ENCODE results near the gene HIP1.
"Not testable (repeated sequence)": the region's sequence is repeated elsewhere in the genome, so short reads cannot be mapped to it uniquely, and the experiment has no call there.

Gene HIP1

DNA sequence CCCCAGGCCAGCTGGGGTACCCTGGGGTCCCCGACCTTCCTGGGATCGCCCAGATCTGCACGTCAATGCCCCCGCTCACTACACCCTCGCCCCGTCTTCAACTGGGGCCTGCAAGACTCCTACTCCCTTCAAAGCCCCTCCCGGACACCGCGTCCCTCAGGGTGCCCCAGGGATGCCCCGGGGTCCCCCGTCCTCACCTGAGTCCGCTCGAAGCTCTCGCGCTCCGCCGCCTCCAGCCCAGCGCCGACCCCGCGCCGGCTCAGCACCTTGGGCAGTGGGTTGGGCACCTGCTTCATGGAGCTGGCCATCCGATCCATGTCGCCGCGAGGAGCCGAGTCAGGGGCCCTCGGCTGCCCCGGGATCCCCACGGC is at the start of gene HIP1:
HIP1 (minus strand) TSS at position 338 of the 371 bp plus-strand sequence; CDS start at position 317, 21 bp downstream.
- Histone ChIP-seq H4K20me1 (peaks cover 7% of the 10 kb centered on the region; the same call in 1 of the 2 replicates), H3K9me3 (no peaks in the 10 kb centered on the region), H3K36me3 (peaks cover 4% of the 10 kb centered on the region; the same call in 1 of the 2 replicates), H3K27ac (peak within 1 kb of the TSS; percentile 82), H3K9ac (peak within 1 kb of the TSS; percentile 86), H3K4me2 (peak within 1 kb of the TSS; percentile 98), H3K4me3 (peak within 1 kb of the TSS; percentile 94), H3K27me3 (no peaks in the 10 kb centered on the region), H3K4me1 (peaks cover 68% of the 10 kb centered on the region)
- TF ChIP-seq Cebpa-rat (IDR thresholded peaks at IDR 0.05) = no peak

DNA sequence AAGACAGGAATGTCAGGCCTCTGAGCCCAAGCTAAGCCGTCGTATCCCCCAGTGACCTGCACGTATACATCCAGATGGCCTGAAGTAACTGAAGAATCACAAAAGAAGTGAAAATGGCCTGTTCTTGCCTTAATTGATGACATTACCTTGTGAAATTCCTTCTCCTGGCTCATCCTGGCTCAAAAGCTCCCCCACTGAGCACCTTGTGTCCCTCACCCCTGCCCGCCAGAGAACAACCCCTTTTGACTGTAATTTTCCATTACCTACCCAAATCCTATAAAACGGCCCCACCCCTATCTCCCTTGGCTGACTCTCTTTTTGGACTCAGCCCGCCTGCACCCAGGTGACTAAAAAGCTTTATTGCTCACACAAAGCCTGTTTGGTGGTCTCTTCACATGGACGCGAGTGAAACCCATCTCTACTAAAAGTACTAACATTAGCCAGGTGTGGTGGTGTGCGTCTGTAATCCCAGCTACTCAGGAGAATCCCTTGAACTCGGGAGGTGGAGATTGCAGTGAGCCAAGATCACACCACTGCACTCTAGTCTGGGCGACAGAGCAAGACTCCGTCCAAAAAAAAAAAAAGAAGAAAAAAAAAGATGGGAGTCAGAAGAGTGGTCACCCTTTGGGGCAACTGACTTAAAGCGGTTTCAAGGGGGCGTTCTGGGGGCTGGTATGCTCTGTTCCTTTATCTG is 49.6 kb upstream of the HIP1 start:
- not testable (repeated sequence) for H3K27ac ChIP-seq, H3K9me3 ChIP-seq, H3K4me1 ChIP-seq, H4K20me1 ChIP-seq, H3K9ac ChIP-seq, H3K27me3 ChIP-seq, H3K4me2 ChIP-seq, H3K36me3 ChIP-seq, H3K4me3 ChIP-seq

DNA sequence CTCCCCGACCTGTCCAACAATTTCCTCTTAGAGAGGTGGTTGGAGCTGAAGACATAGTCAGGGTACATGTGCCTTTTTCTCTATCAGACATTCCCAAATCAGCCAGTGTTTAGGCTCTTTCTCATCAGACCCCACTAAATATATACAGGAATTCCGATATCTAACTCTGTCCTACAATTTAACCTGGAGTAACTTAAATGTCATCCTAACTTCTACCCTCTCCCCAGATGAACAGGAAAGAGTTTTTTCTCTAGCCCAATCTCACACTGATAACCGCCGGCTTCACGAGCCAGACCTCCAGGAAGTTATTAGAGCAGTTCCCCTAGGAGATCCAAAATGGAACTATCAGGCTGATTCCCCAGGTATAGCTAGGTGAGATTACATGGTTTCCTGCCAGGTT is 44.3 kb upstream of the HIP1 start:
- not testable (repeated sequence) for H3K4me2 ChIP-seq, H3K27me3 ChIP-seq, H3K9ac ChIP-seq, H4K20me1 ChIP-seq, H3K4me1 ChIP-seq, H3K27ac ChIP-seq, H3K4me3 ChIP-seq, H3K36me3 ChIP-seq
- H3K9me3 ChIP-seq = peaks cover 18% of the 10 kb centered on the region

DNA sequence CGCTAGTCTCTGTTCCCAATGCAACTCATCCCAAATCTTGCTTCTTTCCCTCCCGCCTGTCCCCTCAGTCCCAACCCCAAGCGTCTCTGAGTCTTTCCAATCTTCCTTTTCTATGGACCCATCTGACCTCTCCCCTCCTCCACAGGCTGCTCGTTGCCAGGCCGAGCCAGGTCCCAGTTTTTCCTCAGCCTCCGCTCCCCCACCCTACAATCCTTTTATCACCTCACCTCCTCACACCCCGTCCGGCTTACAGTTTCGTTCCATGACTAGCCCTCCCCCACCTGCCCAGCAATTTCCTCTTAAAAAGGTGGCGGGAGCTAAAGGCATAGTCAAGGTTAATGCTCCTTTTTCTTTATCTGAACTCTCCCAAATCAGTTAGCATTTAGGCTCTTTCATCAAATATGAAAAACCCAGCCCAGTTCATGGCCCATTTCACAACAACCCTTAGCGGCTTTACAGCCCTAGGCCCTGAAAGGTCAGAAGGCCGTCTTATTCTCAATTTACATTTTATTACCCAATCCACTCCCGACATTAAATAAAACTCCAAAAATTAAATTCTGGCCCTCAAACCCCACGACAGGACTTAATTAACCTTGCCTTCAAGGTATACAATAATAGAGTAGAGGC is 42.0 kb upstream of the HIP1 start:
- H4K20me1 ChIP-seq, H3K27me3 ChIP-seq, H3K4me2 ChIP-seq, H3K36me3 ChIP-seq, H3K9ac ChIP-seq, H3K4me3 ChIP-seq, H3K27ac ChIP-seq: not testable (repeated sequence)
- Histone ChIP-seq H3K9me3 (peaks cover 24% of the 10 kb centered on the region), H3K4me1 (peaks cover 21% of the 10 kb centered on the region)

DNA sequence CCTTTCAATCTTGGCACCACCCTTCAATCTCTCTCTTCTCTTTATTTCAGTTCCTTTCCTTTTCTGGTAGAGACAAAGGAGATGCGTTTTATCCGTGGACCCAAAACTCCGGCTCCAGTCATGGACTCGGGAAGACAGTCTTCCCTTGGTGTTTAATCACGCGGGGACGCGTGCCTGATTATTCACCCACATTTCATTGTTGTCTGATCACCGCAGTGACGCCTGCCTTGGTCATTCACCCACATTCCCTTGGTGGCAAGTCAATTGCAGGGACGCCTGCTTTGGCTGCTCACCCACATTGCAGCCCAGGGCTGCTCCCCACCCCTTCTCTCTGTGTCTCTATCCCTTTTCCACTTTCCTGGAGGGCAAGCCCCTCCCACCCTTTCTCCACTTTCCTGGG is 40.8 kb upstream of the HIP1 start:
- peaks cover 28% of the 10 kb centered on the region for H3K4me1 ChIP-seq
- H3K9me3 ChIP-seq = peaks cover 24% of the 10 kb centered on the region
- not testable (repeated sequence) for H3K36me3 ChIP-seq, H4K20me1 ChIP-seq, H3K27ac ChIP-seq, H3K4me3 ChIP-seq, H3K9ac ChIP-seq, H3K4me2 ChIP-seq, H3K27me3 ChIP-seq

DNA sequence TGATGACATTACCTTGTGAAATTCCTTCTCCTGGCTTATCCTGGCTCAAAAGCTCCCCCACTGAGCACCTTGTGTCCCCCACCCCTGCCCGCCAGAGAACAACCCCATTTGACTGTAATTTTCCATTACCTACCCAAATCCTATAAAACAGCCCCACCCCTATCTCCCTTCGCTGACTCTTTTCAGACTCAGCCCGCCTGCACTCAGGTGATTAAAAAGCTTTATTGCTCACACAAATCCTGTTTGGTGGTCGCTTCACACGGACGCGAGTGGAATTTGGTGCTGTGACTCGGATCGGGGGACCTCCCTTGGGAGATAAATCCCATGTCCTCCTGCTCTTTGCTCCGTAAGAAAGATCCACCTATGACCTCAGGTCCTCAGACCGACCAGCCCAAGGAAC is 40.3 kb upstream of the HIP1 start:
- not testable (repeated sequence) for H3K4me2 ChIP-seq, H3K36me3 ChIP-seq, H3K9ac ChIP-seq, H4K20me1 ChIP-seq, H3K27me3 ChIP-seq, H3K27ac ChIP-seq, H3K4me3 ChIP-seq
- H3K9me3 ChIP-seq = peaks cover 24% of the 10 kb centered on the region
- peaks cover 28% of the 10 kb centered on the region for H3K4me1 ChIP-seq

DNA sequence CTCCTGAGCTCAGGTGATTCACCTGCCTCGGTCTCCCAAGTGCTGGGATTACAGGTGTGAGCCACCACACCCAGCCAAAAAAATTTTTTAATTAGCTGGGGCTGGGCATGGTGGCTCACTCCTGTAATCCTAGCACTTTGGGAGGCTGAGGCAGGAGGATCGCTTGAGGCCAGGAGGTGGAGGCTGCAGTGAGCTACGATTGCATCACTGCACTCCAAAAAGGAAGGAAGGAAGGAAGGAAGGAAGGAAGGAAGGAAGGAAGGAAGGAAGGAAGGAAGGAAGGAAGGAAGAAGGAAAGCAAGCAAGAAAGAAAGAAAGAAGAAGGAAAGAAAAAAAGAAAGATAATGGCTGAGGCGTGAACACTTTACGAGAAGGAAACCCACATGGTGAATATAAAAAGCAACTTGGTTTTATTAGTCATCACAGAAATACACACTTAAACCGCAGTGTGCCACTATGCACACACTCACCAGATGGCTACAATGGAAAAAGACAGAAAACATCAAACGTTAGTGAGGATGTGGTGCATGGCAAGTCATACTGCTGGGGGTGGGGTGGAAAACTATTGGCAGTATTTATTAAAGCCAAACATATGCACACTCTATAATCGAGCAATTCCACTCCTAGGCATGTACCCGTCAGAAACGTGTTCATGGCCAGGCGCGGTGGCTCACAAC is 37.7 kb upstream of the HIP1 start:
- Histone ChIP-seq H3K9me3 (peaks cover 8% of the 10 kb centered on the region; the same call in 1 of the 2 replicates), H4K20me1 (no peaks in the 10 kb centered on the region), H3K4me2 (peak overlapping the region; percentile 60), H3K4me3 (no peak overlapping the region; the same call in 1 of the 2 replicates), H3K4me1 (peaks cover 37% of the 10 kb centered on the region), H3K27me3 (no peaks in the 10 kb centered on the region), H3K27ac (peak overlapping the region; percentile 65), H3K9ac (no peak overlapping the region), H3K36me3 (no peaks in the 10 kb centered on the region)
- TF ChIP-seq Cebpa-rat (IDR thresholded peaks at IDR 0.05) = peak; percentile 52; the same call in 1 of the 2 replicates

DNA sequence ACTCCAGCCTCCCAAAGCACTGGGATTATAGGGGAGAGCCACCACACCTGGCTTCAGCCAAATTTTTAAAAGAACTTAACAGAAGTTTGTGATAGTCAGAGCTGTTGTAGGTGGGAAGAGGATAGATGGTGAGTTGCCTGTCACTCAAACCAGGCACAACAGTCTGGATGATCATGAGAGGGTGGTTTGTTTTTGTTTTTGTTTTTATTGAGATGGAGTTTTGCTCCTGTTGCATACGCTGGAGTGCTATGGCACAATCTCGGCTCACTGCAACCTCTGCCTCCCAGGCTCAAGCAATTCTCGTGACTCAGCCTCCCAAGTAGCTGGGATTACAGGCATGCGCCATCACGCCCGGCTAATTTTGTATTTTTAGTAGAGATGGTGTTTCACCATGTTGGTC is 35.2 kb upstream of the HIP1 start:
- not testable (repeated sequence) for H3K27me3 ChIP-seq, H3K27ac ChIP-seq, H4K20me1 ChIP-seq, H3K36me3 ChIP-seq, H3K9me3 ChIP-seq, H3K4me2 ChIP-seq, H3K9ac ChIP-seq, H3K4me3 ChIP-seq
- peaks cover 37% of the 10 kb centered on the region for H3K4me1 ChIP-seq

DNA sequence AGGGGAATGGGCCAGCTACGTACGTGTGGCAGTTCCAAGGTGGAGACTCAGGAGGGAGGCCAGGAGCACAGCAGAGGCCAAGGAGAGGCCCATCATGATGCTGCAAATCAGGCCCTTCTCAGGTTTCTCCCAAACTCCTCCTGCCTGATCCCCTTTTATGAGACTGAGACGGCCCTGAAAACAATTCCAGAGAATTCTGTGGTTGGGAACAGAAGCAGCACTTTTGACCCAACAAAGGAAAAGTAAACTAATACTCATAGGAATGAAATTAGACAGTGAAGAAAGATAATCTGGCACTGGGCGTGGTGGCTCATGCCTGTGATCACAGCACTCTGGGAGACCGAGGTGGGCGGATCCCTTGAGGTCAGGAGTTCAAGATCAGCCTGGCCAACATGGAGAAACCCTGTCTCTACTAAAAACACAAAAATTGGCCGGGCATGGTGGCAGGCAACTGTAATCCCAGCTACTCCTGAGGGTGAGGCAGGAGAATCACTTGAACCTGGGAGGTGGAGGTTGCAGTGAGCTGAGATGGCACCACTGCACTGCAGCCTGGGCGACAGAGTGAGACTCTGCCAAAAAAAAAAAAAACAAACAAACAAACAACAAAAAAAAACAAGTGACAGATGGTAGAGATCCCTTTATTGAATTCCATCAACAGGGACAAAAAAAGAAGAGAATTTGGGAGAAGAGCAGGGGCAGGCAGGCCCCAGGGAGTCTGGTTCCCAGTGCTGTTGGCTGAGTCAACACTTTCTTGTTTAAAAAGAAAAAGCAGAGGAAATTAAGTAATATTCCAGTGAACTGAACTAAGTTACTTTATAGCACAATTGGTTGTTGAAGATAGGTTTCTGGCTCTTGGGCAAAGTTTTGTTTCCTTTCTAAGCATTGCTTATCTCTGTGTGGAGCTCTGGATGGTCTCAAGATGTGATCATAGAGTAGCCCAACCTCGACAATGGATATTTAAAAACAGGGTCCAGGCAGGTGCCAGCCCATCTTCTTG is 33.6 kb upstream of the HIP1 start, which contains the start of gene CCL26:
CCL26 (minus strand) TSS at position 131 of the 997 bp plus-strand sequence; CDS start at position 96, 35 bp downstream.
- H3K4me2 ChIP-seq = 0 out of 2 replicates have a peak within 1 kb of the TSS, but pooled peaks have one; percentile 1
- TF ChIP-seq Cebpa-rat (IDR thresholded peaks at IDR 0.05) = no peak
- no peak within 1 kb of the TSS for H3K9ac ChIP-seq
- H3K36me3 ChIP-seq = no peaks in the 10 kb centered on the region
- no peak within 1 kb of the TSS for H3K27ac ChIP-seq
- H3K27me3 ChIP-seq = no peaks in the 10 kb centered on the region
- H3K4me3 ChIP-seq = no peak within 1 kb of the TSS
- peaks cover 2% of the 10 kb centered on the region; the same call in 1 of the 2 replicates for H3K9me3 ChIP-seq
- H4K20me1 ChIP-seq = no peaks in the 10 kb centered on the region
- peaks cover 32% of the 10 kb centered on the region for H3K4me1 ChIP-seq
